Ishikawa (cell line): ENCODE results near the gene RAD51AP2.

Source experiments
- CREB1 ChIP-seq: IDR thresholded peaks from 2 replicates; pipeline ENCODE4 v1.6.1; 2012; ENCODE audit warnings: low read depth
- RAD21 ChIP-seq: IDR thresholded peaks from 2 replicates; pipeline ENCODE4 v1.6.1; 2012; ENCODE audit warnings: low read depth

GRCh38 chr2:17547237-17547636, 29.0 kb upstream of the RAD51AP2 start:
- TF ChIP-seq CREB1 (no peak), RAD21 (no peak)
